Left ventricle myocardium superior (tissue), 1 donor: ENCODE measurements around the gene MAST4. TPM values are rescaled to one million over a fixed set of nuclear protein-coding genes. Genes with fewer than 3 reads are reported as not detected.

Experiments
- ATAC-seq: fragments of 200-7000 bp; cut with Tn5 transposase; one replicate; pipeline ENCODE4 v1.9.1; 2020; ENCODE audit warnings: mild to moderate bottlenecking, moderate library complexity
- DNase-seq: peaks from one replicate; pipeline ENCODE4 v3.0.0-alpha.2; 2020
- intact Hi-C: fragments of 100-400 bp; cut with micrococcal nuclease; formaldehyde crosslinking; loops from one replicate; pipeline ENCODE4 v1.11.0; 2022
- total RNA-seq: library from RNA; stranded (reverse); fragmentation: NEBNext Ultra II Directional; extraction: Animal tissue kit (Norgen Biotek cat#: 25700); gene quantifications from one replicate; pipeline ENCODE4 v1.2.1, GENCODE V29; 2021
- donor health status: DM: no; HTN: yes; CAD: no; lungs with severe emphysema.

Gene MAST4
- total RNA-seq, 1 donor from 2014 or later, result 51.5 TPM

DNA sequence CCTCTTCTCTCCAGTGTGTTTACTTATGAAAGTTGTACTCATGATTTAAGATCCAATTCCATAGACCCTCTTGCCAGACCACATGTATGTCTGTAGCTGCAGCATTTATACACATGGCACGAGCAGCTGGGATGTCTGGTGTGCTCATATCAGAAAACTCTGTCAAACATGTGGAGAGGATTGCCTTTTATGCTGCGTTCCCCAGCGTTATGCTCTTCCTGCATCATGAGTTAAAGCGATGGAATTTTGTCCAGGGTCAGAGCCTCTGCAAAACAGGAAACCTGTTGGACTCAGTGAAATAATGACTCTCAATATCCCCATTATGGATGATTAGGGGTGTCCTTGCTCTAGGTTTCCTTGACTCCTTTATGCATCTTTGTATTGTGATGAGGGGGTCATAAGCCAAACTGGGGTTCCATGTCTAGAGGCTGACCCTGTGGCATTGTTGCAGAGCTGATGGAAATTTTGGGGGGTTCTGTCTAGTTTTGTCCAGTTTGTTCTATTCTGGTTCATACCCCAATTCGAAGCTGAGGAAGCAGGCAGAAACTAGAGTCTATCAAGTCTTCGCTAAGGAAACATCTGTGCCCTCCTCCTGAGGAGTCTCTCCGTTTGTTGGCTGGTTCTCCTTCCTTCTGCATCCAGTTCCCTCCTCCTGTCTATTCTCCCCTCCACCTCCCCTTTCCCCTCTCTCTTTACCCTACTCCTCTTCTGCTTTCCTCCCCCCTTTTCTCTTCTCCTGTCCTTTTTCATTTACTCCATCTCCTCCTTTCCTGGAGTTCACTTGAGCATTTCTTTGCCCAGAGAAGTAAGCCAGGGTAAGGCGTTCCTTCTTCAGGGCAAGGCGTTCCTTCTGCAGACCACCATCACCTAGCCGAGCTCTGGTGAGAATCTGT, 252.8 kb downstream of the MAST4 start:
- intact Hi-C loops, result no loop called here
- DNase-seq (no peak), ATAC-seq (no peak)

DNA sequence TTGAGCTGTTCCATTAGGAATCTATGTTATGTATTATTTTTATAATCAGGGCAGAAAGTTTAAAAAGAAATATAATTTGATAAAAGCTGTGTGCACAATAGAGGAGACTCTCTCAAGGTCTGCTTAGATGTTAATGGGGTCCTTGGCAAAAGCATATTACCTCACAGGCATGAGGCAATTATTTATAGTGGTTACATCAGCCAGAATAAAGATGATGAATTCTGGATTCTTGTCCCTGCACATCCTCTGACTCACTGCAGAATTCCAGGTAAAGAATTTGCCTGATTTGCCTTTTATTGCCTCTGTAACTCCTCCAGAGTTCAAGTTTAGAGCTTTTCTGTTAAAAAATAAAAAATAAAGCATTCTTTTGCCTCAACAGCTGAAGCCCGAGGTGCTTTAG, 253.6 kb downstream of the MAST4 start:
- intact Hi-C loops, result no loop called here
- no peak for DNase-seq
- peak; percentile 20 for ATAC-seq

DNA sequence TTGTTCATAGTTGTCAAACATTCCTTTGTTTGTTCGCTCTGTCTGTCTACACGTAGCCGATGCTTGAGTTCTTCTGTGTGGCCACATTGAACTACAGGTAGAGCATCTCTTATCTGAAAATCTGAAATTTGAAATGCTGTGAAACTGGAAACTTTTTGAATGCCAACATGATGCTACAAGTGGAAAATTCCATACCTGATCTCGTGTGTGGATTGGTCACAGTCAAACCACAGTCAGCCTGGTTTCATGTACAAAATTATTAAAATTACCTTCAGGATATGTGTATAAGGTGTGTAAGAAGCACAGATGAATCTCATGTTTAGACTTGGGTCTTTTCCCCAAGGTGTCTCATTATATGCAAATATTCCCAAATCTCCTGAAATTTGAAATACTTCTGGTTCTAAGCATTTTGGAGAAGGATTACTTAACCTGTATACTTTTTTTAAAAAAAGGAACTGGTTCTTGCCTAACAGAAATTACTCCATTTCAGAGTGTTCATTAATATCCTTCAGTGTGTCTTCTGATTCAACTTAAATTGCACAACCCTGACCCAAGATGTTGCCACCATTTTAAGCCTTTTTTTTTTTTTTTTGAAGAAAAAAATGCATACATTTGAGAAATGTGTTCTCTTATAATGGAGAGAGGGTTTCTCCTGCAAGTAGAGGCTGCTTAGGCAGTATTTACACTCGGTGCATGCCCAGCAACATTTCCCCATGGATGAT, 254.3 kb downstream of the MAST4 start:
- intact Hi-C loops, result no loop called here
- ATAC-seq (no peak), DNase-seq (no peak)

DNA sequence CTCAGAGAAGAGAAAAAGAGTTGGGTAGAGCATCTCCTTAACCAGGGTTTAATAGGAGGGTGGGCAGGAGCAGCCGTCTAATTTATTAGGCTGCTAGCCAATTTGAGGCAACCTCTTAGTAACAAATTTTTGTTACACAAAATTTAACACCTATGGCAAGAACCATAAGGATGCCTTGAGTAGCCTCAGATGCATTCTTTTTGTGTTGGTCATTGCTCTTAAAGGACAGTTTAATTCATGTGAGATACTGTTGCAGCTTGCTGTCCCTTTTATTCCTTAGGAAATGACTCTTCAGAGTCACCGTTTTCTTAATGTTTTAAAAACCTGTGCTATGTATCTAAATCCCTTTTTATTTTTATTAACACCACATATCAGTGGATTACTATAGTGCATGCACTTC, 255.1 kb downstream of the MAST4 start:
- intact Hi-C loops, result no loop called here
- DNase-seq, result no peak
- no peak for ATAC-seq

DNA sequence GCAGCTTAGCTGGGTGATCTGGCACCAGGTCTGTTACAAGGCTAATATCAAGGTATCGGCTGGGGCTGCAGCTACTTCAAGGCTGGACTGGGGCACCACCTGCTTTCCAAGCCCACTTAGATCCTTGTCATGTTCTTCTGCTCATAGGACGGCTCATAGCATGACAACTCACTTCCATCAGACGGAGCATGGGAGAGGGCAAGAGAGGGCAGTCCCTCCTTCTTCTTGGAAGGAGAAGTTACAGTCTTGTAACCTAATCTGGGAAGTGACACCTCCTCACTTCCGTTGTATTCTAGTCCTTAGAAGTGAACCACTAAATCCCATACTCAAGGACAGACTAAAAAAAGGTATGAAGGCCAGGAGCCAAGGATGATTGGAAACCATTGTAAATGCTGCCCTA, 258.2 kb downstream of the MAST4 start:
- intact Hi-C loops, result no loop called here
- no peak for ATAC-seq
- DNase-seq, result no peak

DNA sequence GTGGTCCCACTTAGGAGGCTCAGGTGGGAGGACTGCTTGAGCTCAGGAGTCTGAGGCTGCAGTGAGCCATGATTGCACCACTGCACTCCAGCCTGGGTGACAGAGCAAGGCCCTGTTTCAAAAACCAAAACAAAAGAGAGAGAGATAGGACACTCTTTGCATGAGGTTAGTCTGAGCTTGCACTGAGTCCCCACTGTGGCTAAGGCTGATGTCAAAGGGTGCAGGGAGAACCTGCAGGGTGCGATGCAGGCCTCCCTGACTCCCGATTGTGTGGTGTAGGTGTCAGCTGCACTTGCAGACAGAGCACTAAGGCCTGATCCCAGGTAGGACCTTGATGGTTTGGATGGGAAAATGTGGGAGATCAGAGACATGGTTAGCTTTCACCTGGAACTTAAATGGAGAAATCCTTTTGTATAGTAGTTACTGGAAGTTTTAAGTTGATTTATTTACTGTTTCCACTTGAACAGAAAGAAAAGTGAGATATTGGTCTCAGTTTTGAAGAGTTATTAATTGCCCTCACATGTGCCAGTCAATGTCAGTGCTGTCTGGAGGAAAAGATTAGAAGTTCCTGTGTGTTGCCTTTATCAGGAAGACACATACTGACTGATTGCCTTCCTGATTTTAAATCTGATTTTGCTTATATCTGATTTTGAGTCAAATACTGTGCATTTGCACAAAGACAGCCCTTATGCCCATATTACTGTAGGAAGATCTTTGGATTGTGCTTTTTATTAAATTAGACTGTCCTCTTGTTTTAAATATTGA, 260.0 kb downstream of the MAST4 start:
- intact Hi-C loops, result no loop called here
- ATAC-seq (no peak), DNase-seq (no peak)

DNA sequence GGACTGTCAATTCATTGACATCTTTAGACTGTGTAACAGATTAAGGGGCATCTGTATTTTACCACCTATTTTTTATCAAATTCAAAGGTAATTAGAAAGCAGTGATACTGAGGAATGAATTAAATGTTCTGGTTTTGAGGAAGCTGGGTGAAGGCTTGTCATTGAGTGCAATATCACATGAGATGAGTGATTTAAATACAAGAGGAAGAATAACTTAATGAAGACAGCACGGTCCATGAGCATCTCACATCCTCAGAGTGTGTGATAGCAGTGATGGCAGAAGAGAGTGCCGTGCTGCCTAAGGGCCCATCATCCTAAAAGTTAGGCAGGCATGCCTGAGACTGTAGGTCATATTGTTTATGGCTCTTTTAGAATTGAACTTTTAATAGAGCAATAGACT, 263.3 kb downstream of the MAST4 start:
- no peak for DNase-seq
- intact Hi-C loops, result no loop called here
- ATAC-seq, result no peak

DNA sequence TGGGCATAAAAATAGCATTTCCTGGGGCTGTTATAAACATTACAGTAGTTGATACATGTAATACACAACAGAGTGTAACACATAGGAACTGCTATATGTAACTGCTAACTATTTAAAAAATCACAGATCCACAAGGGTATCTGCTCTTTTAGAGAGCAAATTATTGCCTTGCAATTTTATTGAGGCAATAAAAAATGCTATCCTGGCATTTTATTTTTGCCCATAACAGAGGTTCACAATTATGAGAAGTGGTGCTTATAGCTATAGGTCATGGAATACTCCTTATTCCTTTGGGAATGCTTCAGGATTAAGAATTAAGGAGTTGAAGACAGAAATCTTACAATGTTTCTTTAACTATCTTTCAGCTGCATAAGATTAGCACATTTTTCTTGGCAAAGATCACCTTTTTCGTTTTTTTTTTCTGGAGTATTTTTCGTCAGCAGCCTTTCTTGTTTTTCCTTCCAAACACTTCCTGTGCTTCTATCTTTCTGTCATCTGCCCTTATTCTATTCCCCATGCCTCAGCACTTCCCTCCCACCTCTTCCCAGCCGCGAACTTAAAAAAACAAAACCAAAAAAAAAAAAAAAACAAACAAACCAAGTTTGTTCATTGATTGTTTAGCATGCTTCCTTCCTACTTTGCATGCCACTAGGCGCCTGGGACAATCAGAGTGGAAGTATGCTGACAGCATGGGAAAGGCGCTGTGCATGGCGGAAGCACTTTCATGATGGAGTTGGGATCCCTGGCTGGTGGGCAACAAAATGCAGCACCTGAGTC, 264.2 kb downstream of the MAST4 start:
- ATAC-seq, result peak; percentile 24
- DNase-seq, result no peak
- intact Hi-C loops, result loop anchor here (10.0 kb wide), 1 partner anchor 46 kb away; no protein-coding TSS in a partner anchor

DNA sequence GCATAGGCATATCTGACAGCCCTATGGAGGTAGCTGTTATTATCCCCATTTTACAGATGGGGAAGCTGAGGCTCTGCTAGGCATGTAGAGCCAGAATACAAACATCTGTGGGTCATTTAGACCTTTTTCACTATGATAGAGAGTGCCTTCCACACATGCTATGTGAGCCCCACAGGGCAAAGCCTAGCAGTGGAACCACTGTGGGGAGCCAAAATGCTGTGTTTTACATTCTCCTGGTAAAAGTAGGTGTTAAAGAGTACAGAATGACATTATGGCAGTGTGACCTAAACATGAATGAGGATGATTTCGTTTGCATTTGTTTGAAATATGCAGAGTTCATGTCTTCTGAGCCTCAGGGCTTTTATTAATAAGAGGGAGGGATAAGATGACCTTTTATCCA, 265.2 kb downstream of the MAST4 start:
- DNase-seq (no peak), ATAC-seq (peak; percentile 11)
- intact Hi-C loops, result loop anchor here (10.0 kb wide), 1 partner anchor 47 kb away; no protein-coding TSS in a partner anchor

DNA sequence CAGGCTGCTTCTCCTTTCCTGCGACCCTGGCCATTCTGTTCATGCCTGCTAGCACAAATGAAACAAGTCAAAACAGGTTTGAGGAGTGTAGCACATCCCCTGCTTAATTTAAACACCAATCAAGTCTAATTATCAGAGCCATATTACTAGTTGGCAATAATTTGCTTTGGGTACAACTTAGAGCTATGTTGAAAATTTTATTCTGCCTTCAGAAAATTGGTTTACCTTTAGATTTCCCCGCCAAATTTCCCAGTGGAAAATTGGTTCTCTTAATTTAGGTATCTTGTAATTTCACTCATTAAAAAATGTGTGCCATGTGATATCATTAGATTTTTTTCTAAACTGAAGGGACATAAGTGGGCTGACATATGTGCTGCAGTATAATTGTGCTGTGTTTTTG, 265.8 kb downstream of the MAST4 start:
- intact Hi-C loops, result loop anchor here (10.0 kb wide), 1 partner anchor 47 kb away; no protein-coding TSS in a partner anchor
- DNase-seq (no peak), ATAC-seq (no peak)

DNA sequence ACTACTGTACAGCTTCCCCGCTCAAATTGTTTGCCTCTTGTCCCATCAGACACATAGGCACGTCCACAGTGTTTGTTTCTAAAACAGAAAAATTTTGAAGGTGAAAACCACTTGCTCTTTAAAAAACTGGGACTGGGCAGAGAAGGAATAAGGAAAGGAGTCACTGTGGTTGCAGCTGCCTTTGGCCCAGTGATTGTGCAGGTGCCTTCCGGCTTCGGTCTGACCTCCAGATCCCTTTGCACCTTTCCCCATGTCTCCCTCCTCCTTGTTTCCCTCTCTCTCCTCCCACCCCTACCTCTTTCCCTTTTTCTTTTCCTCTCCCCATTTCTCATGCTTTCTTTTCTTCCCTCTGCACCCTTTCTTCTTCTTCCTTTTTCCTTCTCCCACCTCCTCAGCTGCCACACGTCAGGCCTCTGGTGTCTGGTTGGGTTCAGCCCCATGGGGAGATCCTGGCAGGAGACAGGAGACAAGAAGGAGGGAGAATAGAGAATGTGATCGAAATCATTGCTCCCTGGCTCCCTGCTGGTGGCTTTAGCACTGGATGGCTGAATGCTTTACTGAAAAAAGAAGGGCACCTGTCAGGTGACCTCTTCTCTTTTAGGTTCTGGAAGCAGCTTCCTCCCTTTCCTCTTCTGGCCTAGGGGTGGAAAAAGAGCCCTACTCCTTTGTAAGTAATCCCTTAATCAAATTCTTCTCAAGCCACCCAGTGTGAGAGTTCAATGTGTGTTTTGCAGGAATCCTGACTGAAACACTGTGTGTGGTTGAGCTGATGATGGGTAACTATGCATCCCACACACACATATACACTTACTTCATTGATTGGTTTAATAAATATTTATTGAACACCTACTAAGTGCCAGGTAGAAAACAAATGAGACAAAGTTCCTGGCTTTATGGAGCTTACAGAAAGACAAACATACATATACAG, 267.3 kb downstream of the MAST4 start:
- ATAC-seq, result no peak
- intact Hi-C loops, result loop anchor here (10.0 kb wide), 1 partner anchor 49 kb away; no protein-coding TSS in a partner anchor

DNA sequence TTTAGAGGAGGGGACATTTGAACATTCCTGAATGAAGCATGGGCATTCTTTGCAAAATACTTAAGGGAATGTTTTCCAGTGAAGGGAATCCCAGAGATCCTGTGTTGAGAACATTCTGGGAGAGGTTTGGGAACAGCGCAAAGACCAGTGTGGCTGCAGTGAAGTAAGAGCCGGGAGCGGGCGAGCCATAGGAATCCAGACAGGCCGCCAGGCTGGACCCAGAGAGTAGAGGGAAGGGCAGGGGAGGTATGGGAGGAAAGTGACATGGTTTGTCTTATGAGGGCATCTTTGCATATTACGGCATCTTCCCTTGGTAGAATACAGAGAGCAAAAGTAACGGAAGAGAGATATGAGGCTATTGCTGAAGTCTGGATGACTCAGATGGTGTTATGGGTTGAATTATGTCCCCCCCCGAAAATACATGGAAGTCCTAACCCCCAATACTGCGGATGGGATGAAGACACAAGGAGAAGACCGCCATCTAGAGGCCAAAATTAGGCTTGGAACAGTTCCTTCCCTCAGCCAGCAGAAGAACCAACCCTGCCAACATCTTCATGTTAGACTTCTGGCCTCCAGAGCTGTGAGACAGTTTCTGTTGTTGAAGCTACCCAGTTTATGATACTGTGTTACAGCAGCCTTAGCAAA, 268.2 kb downstream of the MAST4 start:
- ATAC-seq, result peak; percentile 60
- intact Hi-C loops, result loop anchor here (10.0 kb wide), 1 partner anchor 50 kb away; no protein-coding TSS in a partner anchor
- DNase-seq, result no peak

More for the DNA sequence above, 267.3 kb downstream of the MAST4 start:
- DNase-seq, result no peak

DNA sequence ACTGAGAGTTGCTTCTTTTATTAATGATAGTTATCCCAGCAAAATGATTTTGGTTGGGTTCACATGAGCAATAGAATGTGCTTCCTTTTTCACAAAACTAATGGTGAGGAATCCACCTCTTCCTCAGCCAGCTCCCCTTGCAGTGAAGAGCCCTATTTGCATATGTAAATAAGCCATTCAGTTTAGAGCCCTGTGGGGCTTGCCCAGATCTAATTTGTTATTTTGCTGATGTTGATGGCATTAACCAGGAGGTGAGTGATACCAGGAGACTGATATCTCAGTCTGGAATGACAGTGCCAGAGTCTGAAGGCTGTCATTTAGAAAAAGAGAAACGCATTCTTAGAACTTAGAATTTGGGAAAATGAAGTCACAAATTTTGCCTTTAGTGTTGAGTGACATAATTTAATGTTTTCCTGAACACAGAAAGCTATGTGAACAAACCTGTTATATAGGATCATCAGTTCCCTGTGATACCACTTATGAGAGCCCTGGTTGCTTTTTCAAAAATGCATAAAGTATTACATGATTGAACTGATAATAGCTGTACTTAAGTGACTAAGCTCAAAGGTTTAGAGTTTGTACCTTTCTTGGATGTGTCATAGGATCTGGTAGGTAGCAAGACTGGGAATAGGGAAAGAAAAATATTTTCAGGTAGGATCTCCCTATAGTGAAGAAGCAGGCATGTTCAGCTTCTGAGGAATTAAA, 271.6 kb downstream of the MAST4 start:
- ATAC-seq (no peak), DNase-seq (no peak)
- intact Hi-C loops, result loop anchor here (10.0 kb wide), 1 partner anchor 53 kb away; no protein-coding TSS in a partner anchor

DNA sequence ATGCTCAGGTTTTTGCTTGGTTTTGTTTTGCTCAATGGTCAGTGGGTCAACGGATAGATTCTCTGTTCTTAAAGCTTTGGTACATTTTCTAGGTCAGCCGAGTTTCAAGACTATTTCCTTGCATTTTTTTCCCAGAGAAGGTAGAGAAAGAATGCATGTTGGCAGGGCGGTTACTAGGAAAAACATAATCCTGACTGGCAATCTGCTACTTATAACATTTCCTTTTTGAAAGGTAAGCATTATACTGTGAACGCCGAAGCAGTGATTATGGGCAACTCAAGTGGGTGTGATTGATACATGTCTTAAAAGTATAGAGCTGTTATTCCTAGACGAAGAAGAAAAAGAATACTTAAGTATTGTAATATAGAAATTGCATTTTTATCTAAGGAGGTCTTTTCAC, 273.2 kb downstream of the MAST4 start:
- no peak for DNase-seq
- no peak for ATAC-seq
- intact Hi-C loops, result loop anchor here (10.0 kb wide), 1 partner anchor 55 kb away; no protein-coding TSS in a partner anchor

DNA sequence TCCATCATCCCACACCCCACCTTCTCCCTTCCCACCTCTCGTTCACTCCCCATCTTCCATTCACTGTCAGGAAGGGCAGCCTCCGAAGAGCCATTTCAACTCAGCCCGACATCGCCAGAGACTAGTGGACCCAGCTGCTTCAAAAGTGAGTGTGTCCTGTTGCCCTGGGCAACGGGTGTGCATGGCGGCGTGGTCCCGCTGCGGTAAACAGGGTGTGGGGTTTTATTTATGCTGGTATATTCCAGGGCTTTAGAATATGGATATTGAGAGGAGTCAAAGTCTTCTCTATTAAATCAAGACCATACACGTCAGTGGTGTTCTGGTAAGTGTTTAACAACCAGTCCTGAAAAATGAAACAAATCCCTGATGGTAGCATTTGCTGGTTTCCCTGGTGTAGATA, 274.5 kb downstream of the MAST4 start:
- intact Hi-C loops, result no loop called here
- ATAC-seq (no peak), DNase-seq (no peak)

DNA sequence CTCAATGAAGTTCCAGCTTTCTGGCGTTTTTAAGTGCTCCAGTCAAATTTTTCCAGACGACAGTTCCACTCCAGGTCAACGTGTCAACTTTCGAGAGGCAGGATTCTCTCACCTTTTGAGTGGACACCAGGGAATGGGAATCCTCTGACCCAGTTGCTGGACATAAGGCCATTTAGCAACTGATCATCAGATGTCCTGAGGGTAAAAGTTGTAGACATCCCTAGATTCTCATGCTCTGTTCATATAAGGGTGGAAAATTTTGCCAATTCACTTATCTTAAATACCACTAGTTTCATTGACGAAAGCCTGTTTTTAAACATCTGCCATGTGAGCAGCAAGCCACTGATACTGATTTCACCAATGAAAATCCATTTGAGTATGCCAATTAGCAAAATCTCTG, 275.5 kb downstream of the MAST4 start:
- intact Hi-C loops, result no loop called here
- ATAC-seq (no peak), DNase-seq (no peak)
